ENCODE data around the gene PNPLA1. TPM values are rescaled to one million over a fixed set of nuclear protein-coding genes. Genes with fewer than 3 reads are reported as not detected.

Gene PNPLA1
- total RNA-seq, 1 donor from 2014 or later = not detected

DNA sequence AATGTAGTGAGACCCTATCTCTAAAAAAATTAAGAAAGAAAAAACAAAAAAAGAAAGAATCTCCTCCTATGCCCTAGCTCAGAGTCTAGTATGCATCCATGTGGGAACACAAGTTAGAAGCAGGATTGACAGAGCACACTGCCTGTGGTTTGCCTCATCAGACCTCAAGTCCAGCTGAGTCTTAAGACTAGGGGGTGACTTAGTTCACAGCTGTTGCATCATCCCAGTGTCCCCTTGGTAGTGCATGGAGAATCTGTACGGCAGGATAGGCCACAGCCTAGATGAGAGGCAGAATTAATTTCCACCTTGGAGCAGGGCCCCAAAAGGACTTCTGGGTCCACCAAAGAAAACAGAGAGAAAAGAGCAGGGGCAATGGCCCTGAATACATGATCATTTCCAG is 13.7 kb downstream of the PNPLA1 start:
- no peak for DNase-seq (ENCODE audit: low read depth)
- H3K4me3 ChIP-seq (ENCODE audit: low read depth, low read length) = no peak overlapping the region
- TF ChIP-seq, protein P1, sequence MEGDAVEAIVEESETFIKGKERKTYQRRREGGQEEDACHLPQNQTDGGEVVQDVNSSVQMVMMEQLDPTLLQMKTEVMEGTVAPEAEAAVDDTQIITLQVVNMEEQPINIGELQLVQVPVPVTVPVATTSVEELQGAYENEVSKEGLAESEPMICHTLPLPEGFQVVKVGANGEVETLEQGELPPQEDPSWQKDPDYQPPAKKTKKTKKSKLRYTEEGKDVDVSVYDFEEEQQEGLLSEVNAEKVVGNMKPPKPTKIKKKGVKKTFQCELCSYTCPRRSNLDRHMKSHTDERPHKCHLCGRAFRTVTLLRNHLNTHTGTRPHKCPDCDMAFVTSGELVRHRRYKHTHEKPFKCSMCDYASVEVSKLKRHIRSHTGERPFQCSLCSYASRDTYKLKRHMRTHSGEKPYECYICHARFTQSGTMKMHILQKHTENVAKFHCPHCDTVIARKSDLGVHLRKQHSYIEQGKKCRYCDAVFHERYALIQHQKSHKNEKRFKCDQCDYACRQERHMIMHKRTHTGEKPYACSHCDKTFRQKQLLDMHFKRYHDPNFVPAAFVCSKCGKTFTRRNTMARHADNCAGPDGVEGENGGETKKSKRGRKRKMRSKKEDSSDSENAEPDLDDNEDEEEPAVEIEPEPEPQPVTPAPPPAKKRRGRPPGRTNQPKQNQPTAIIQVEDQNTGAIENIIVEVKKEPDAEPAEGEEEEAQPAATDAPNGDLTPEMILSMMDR (conservative IDR thresholded peaks at IDR 0.05; ENCODE audit: low read depth, low read length) = no peak

- TF ChIP-seq, protein P1 (conservative IDR thresholded peaks at IDR 0.05; ENCODE audit: low read depth, low read length) = no peak
These were observed 14.5 kb downstream of the PNPLA1 start for GRCh38 chr6:36284359-36284758.

DNA sequence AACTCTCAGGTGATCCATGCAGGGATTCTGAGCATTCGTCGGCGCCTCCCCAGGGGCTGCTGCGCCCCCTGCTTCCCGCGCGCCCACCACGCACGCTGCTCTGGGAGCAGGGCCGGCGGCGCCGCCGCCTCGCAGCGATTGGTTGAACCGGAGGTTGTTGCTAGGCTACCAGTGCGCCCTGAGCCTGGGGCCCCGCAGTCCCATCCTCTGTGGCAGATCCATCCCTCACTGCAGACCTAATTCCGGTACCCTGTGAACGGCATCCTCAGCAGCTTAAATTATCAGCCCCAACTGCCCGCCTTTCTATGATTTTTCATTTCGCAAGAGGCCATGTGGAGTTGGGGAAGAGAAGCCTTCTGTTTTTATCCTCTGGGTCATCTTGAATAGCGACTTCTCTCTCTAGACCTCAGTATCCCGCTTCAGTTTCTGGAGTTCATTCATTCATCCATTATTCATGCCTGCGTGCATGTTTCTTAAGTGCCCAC is 15.4 kb downstream of the PNPLA1 start:
- no peak overlapping the region for H3K4me3 ChIP-seq (ENCODE audit: low read depth, low read length)
- TF ChIP-seq, protein P1 (conservative IDR thresholded peaks at IDR 0.05; ENCODE audit: low read depth, low read length) = no peak
- no peak for DNase-seq (ENCODE audit: low read depth)

More at GRCh38 chr6:36284359-36284758, 14.5 kb downstream of the PNPLA1 start:
- H3K4me3 ChIP-seq (ENCODE audit: low read depth, low read length) = no peak overlapping the region
- no peak for DNase-seq (ENCODE audit: low read depth)

DNA sequence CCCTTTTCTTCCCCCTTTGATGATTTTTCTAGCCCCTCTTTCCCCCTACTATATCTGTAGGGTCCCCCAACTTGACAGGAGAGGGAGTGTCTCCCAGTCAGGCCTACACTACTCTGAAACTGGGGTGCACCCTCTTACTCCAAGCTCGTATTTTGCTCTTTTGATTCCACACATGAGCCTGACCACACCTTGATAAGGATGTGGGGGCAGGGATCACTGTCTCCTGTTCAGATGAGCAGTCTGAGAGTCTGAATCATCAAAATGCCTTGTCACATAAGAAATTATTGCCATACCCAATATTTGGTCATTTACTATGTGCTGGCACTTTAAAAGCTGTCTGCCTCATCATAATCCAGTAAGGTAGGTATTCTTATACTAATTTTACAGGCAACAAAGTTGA is 15.9 kb downstream of the PNPLA1 start:
- H3K4me3 ChIP-seq (ENCODE audit: low read depth, low read length) = no peak overlapping the region
- no peak for DNase-seq (ENCODE audit: low read depth)
- TF ChIP-seq, protein P1 (conservative IDR thresholded peaks at IDR 0.05; ENCODE audit: low read depth, low read length) = no peak

DNA sequence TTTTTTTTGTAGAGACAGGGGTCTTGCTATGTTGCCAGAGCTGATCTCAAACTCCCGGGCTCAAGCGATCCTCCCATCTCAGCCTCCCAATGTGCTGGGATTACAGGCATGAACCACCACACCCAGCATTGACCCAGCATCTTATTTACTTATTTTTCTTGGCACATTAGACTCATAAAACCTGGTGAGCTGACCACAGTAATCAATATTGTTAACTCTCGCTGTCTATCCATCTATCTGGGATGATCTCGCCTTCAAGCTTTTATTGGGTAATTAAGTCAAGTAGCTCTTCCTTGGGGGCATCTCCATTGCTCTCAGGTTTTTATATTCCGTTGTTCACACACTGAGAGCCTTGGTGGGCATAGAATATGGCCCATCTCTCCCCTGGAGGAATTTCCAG is 17.0 kb downstream of the PNPLA1 start:
- H3K4me3 ChIP-seq (ENCODE audit: low read depth, low read length) = no peak overlapping the region
- TF ChIP-seq, protein P1 (conservative IDR thresholded peaks at IDR 0.05; ENCODE audit: low read depth, low read length) = no peak
- DNase-seq (ENCODE audit: low read depth) = no peak

DNA sequence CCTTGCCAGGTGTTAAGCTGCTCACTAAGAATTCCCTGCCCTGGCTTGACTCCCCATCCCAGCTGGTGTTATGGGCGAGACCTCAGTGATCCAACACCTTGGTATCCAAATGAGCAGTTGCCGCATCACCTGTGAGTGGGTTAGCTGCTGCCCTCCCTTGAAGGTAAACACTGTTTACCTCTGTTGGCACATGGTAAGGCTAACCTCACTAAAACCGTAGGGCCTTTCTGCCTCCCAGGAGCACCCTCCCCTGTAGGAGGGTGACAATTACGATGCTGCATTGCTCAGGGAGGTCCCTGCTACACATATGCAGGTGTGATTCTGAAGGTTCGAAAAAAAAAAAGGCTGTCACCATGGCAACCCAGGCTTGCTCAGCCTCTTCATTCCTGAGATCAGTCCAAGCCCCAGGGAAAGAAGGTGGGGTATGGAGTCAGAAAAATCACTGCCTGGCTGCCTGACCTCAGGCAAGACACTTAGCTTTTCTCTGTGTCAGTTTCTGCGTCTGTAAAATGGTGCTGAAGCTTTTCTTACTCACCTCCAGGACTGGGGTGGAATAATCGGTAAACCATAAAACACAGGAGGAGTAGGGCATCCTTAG is 19.5 kb downstream of the PNPLA1 start:
- no peak overlapping the region for H3K4me3 ChIP-seq (ENCODE audit: low read depth, low read length)
- DNase-seq (ENCODE audit: low read depth) = no peak
- TF ChIP-seq, protein P1 (conservative IDR thresholded peaks at IDR 0.05; ENCODE audit: low read depth, low read length) = no peak

Measured in epithelial cell of proximal tubule (primary cell).